NCI-H187 treated with DMSO at 0.1 percent for 48 hours (cell line): ENCODE measurements around the gene UVSSA.

ENCODE experiments used
- DNase-seq: peaks from one replicate; lab custom pipeline; 2025; lab: John Stamatoyannopoulos, UW

Gene UVSSA

DNA sequence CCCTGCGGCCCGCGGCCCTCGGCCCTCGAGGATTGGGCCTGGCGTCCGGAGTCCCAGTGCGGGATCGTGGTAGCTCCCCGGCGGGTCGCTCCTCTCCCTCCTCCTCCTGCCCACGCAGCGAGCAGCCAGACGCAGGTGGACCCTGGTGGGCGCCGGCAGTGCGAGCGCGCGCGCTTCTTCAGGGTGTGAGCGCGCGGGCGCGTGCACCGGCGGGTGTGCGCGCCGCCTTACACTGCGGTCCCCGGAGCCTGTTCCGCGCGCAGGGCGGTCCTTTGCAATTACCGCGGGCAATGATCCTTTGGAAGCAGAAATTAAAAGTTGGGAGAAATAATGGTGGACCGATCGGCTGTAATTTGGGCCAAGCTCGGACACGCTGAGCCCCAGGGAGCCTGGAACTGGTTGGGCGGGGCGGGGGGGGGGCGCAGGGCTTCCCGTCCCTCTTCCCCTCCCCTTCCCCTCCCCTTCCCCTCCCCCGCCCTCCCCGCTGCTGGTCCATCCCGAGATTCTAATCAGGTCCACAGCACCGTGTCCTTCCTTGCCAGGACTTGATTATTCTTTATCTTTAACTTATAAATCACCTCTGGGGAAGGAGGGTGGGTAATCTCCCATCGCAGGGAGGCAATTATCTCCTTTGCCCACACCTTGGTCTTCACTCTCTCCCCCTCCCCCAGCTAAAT is 60.8 kb downstream of the UVSSA start:
- DNase-seq: no peak

DNA sequence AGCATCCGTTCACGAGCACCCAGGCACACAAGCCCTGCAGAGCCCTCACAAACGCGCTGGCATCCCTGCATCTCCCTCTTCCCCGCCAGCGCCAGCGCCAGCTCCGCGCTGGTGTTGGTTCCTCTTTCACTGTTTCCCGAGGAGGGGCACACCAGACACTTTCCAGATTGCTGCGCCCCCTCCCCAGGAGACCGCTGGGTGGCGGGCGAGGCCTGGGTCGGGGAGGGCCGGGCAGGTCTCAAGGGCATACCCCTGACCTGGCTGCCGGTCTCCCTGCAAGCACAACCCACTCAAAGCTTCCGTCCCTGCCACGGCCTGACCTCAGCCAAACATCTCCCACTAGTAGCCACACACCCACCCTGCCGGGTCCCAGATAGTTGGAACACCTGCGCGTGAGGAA is 61.4 kb downstream of the UVSSA start:
- DNase-seq: no peak

DNA sequence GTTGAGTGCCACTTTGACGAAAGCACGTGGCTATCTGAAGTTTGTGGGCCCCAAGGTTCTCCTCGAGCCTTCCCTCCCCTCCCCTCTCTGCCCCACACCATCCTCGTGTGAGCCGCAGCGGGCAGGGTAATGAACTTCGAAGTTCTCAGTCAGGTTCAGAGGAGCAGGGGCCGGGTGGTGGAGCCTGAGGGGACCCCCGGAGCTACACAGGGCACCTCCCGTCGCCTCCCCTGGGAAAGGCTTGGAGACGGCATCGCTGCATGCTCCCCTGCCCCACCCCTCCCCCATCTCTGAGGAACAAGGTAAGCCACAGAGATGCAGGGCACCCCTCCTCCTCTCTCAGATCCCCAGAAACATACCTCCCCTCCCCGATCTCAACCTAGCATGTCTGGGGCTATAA is 62.1 kb downstream of the UVSSA start:
- DNase-seq: no peak

DNA sequence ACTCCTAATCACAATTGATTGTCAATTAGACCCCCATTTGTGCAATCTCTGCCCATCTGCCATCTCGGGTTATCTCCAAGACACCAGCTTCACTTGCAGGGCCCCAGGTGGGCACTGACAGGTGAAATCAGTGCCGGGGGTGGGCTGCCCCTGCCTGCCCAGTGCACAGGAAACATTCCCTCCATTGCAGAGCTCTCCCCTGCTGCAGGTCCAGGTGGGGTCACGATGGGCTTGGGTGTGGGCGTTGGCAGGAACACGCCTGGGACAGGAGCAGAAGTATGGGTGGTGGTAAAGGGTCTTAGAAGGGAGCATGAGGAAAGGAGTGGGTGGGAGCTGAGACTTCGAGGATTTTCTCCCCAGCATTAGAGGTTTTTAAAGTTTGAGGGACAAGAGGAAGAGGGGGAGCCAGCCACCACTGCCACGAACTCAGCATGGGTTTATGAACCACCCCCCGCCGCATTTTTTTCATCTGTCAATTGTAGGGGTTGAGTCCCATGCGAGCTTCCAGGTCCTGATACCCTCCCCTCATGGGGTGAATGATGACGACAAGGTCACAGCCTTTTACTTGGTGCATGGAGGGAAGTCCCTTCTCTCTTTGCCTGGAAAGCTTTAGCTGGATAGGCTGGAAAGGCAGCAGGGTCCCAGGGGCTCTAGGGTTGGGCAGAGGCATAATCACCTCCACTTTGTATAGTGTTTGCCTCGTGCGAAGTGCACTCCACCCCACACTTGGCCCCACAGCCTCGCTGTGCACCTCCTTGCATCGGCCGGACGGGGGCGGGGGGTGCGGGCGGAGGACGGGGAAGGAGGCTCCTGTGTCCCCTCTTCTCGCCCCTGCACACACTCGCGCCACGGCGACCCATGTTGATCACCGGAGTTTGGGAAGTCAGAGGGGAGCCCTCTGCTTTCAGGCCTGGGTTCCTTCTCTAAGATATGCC is 62.8 kb downstream of the UVSSA start:
- no peak for DNase-seq

DNA sequence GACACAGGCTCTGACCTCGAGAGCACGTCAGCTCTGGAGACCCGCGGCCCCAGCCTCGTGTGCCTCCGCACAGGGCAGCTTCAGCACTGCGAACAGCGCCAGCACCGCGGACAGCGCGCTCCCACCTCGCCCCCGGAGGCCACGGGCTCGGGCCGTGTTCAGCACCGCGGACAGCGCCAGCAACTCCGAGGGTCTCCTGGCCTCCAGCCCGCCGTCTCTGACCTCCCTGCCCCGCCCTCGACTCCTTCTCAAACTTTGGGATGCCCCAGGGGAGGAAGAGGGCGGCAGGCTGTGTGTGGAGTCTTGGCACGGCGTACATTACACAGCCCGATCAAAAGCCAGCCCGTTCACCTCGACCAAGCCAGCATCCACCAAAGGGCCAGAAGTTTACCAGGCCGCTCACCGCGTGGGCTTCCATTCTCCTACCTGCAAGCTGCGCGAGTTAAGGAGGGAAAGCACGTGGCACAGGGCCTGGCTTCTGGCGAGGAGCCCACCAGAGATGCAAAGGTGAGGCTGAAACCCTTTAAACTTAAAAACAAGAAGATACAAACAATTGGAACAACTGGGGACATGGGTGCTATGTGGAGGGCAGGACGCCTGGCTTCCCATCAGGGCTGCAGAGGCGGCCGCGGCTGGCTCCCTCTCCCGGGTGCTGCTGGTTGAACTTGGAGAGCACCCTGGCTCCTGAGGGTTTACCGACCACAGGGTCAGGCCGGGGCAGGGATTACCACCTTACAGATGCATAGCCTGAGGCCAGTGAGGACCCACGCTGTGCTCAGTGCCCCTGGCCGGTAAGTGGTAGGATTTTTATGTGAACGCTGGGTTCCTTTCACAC is 63.7 kb downstream of the UVSSA start:
- DNase-seq: no peak

DNA sequence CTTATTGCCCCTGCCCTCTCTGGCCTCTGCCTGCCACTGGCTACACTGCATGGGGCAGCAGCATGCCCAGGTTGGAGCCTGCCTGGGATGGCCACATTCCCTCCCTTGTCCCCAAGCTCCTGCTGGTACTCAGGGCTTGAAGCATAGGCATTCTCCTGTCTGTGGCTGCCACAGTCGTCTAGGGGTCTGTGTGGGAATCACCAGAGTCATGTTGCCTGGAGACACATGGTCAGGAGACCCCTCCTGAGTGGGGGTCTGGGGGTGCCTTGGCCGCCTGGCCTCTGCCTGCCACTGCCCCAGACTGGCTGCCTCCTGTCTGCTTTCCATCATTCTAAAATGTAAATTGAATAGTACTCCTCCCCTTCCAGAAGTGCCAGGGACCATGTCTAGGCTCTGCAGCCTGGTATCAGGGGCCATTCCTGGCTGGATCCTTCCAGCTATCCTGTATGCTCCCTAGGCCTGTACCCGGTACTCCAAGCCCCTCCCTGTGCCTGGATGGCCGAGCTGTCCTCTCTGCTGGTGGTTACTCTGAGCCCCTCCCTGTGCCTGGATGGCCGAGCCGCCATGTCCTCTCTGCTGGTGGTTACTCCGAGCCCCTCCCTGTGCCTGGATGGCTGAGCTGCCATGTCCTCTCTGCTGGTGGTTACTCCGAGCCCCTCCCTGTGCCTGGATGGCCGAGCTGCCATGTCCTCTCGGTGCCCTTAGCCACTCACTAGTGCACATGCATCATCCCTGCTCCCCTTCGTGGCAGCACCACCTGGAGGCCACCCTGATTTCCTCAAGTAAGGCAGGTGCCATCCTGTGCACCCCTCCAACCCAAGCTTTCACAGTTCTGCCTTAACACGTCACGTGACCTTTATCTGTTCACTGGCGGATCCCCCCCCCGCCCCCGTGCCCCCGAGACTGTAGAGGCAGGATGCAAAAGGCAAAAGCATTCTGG is 64.7 kb downstream of the UVSSA start:
- DNase-seq: no peak

DNA sequence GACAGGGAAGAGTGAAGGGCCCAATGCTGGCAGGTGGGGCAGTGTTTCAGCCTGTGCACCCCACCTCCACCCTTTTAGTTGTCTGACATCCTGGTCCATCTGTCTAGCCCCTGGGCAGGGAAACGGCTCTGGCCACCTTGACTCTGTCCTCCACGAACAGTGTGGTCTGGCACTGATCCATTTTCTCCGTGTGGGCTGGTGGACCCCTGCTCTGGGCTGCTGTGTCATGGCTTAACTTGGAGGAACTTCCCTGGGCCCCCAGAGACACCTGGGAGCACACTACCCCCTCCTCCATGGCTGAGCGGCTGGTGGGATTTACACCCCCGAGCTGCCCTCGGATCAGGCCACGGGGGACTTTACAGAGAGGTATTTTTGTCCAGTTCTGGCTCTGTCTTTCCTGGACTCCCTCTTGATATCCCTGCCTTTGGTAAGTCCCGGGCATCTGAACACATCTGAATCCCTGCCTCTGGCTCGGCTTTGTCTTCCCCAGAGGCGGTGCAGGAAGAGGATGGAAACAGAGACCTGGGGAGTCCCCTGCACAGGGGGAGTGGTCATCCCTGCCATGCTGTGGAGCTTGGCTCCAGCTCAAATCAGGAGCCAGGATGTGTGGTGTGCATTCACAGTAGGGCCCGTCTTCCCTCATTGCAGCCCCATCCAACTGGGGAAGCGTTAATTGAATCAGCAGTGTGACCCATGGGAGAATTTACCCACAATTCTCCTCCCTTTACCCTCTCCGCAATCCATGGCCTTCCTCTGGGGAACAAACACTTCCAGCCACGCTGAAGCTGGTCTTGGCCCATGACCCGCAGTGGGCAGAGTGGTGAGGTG is 65.6 kb downstream of the UVSSA start:
- no peak for DNase-seq

DNA sequence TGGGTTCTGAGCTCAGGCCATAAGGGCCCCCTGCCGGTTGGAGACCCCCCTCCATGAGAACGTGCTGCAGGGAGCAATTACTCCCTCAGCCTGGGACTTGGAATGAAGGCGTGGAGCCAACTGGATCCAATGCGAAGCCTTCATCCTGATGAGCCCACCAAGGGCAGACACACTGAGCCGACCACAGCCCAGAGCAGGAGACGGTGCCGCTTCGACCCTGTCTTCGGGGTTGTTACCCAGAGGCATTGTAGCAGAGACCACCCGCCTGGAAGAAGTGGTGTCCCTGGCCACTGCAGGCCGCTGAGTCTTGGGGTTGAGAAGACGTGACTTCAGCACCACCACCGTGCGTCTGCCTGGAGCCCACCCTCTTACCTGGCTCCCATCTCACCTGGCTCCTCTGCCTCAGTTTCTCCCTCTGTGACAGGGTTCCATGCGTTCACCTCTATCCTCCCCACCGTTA is 66.2 kb downstream of the UVSSA start:
- DNase-seq: no peak

DNA sequence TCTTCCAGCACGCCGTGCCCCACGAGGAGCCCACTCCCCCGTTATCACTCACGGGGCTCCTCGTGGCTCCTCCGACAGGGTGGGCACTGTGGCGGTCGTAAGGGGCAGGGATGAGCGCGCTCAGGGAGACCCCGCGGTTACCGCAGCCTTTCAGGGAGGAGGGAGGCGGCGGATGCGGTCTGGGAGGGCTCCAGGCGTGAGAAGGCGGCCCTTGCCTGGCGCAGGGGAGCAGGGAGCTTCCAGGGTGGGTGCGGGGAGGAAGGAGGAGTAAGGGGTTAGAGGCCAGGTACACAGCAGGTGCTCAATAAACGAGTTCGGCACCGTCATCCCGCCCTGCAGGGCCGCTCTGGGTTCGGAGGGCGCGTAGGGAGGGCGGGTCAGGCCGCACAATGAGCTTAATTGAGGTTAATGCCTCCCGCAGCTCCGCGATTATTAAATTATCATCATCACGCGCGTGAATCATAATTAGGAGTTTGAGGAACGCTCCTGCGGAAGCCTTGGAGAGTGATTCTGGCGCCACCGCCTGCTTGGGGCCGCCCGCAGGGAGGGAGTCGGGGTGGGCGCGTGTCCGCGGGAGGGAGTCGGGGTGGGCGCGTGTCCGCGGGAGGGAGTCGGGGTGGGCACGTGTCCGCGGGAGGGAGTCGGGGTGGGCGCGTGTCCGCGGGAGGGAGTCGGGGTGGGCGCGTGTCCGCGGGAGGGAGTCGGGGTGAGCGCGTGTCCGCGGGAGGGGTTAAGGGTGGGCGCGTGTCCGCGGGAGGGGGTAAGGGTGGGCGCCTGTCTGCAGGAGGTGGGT is 66.9 kb downstream of the UVSSA start:
- no peak for DNase-seq

DNA sequence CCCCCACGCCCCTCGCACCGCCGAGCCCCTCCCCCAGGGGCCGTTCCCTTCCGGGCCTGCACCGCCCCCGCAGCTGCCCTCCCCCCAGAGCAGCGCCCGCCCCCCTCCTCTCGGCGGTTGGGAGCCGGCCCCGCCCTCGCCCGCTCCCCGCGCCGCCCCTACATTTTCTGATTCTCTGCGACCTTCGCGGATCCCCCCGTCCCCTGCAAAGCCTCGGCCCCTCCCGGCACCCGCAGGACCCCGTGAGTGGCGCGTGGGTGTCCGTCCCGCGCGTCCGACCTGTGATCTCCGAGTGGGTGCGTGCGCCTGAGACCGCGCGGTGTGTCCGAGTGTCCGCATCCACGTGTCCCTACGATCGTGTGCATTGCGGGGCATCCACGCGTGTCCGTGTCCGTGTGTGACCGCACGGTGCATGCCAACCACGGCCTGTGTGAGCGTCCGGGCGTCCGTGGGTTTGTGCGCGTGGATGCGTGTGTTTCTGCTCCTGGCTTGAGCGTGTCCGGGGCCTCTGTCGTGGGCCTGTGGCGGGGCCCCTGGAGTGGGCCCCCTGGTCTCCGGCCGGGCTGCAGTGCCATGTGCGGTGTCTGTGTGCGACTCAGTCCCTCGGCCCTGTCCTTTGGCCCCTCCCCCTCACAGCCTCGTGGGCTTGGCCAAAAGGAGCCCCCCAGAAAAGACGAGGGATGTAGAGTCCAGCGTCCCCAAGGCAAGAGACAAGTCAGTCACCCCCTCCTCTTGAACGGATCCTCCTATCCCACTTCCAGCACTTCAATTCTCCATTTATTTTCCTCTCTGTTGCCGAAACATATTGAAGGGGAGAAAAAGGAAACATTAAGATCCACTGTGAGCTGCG is 68.0 kb downstream of the UVSSA start:
- no peak for DNase-seq

DNA sequence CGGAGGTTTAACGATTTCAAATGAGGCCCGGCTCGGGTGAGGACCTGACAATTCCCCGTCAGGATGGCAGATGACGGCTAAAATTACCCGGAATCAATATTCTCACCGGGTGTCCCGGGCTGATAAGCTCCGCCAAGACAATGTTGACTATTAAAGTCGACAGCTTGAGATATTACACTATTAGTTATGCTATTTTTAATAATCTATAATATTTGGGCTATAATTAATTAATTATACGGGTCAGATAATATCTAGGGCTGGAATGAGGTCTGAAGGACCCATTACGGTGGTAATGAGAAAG is 68.6 kb downstream of the UVSSA start:
- DNase-seq: no peak

DNA sequence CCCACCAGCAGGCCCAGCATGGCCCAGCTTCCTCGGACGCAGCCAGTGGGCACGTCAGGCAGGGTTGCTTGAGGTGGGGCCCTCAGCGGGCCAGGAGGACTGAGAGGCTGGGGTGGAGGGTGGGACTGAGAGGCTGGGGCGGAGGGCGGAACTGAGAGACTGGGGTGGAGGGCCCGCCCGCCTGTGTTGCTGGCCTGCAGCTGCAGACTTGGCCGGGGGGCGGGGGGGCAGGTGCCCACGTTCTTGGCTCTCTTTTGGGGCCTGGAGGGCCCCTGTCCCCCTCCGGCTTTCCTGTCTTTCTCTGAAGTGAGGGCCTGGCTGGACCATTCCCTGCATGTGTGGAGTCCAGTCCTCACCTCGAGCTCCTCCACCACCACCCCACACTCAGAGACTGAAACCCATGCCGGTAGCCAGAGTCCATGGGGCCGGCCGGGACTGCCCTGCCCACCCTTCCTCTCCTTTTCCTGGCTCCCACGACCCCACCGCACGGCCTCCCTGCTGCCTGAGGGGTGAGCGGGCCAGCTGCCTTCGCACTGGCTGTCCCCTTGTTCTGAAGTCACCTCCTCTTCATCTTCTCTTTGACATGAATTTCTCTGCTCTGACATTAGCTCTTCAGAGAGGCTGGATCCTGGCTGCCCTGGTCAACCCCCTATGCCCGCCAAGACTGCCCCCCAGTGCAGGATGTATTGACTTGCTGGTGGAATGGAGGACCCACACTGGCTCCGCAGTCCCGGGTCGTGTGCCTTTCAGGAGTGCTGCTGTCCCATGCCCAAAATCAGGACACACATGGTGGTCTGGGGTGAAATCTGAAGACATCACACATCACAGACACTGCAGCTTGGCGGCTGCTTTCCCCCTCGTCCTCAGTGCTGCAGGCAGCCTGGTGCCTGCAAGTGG is 69.3 kb downstream of the UVSSA start:
- DNase-seq: no peak

DNA sequence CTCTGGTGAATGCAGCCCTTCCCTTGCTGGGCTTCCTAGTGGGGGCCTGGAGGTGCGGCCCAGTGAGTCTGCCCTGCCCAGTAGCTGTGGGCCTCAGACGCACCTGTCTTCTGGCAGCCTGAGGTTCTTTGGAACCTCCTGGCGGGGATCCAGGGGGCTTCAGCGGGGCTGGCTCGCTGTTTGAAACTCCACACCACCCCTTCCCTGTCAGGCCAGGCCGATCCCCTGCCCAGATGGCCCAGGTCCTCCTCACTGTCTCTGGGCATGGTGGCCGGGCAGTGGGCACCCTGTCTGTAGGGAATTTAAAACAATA is 69.9 kb downstream of the UVSSA start:
- no peak for DNase-seq

DNA sequence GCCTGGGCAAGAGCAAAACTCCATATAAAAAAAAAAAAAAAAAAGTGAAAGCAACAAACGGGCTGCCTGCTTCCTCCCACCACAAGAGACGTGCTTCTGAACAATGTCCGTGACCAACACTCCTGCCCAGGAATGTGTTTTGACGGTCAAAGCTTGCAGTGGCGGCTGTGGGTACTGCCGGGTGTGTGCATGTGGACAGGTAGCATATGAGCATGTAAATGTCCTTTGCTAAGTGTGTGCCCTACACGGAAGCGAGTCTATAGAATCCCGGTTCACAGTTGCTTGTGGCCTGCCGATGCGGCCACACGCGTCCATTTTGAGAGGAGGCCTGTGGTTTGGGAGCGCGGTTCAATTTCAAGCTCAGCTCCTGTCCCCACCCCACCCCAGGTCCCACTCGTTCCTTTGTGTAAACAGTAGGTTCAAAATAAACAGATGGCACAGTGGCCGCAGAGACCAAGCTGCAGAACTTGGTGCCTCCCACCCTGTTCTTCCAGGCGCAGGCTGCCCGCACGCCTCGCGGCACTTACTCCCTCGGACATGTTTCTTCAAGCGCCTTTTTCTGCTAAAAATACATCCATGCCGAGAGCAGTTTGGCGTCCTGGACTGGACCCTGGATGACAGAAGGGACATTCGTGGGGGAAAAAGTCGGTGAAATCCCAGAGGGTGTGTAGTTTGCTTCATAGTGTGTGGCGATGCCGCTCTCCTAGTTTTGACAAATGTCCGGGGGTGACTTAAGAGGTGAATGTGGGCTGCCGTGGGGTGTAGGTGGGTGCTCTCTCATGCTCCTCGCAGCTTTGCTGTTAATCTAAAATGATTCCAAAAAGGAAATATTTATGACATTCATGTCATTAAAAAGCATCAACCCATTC is 70.7 kb downstream of the UVSSA start:
- DNase-seq: no peak

DNA sequence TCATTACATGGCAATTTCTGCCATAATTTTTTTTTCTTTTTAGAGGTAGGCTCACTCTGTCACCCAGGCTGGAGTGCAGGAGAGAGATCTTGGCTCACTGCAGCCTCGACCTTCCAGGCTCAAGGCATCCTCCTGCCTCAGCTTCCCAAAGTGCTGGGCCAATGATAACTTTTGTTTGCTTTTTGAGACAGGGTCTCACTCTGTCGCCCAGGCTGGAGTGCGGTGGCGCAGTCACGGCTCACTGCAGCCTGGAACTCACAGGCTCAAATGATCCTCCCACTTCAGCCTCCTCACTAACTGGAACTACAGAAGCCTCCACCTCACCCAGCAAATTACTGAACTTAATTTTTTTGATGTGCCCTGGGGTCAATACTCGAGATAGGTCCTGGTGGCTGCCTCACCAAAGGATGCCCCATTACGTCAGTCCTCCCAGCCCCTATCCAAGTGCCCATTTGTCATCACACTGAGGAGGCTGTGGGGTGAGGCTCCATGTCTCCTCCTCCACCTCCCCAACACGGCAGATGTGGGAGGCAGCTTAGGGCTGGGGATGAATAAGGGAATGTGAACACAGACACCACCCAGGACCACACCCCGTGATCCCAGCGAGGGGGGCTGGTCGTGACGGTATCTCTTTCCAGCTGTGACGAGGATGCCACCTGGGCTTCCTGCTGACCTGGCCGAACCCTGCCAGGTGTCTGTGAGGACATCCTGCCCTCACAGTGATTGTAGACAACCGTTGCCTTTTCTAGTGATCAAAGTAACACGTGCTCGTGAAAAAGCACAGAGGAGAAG is 71.7 kb downstream of the UVSSA start:
- DNase-seq: no peak

DNA sequence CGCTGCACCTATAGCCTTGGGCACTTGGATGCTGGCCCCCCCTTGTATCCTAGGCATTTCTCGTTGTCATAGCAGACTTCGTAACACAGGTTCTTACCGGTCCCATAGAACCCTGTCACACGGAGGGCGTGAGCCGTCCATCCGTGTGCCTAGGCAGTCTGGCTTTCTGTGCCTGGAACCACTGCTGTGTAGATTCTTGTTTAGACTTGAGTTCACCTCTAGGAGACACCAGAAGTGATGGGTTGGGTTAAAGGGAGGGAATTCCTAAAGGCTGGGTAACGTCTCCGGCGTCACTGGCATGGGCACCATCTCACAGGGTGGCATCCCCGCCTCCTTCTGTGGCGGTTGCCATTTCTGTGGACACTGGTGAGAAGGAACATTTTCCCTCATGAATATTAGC is 72.7 kb downstream of the UVSSA start:
- DNase-seq: no peak
